Small intestine (tissue), 7 donors: ENCODE data around the gene VPS33B. TPM values are rescaled to one million over a fixed set of nuclear protein-coding genes. Genes with fewer than 3 reads are reported as not detected.
"Not testable (repeated sequence)": the region's sequence is repeated elsewhere in the genome, so short reads cannot be mapped to it uniquely, and the experiment has no call there.

Experiments used
- DNase-seq, 2 donors: peaks; one replicate each; pipeline versions ENCODE4 v3.0.0 to v3.0.0-alpha.2; 2013
- FAIRE-seq: peaks from 2 replicates; lab custom pipeline; 2012; peaks lifted over from hg19 to GRCh38; lab: Jason Lieb, UNC
- H3K27ac ChIP-seq, 3 donors: one replicate each; pipeline ENCODE4 v1.5.1; 2013; ENCODE audit warnings: low read length in 2 of 3, mild to moderate bottlenecking in 2 of 3, control low read depth in 1 of 3, inconsistent platforms in 1 of 3, low read depth in 1 of 3, moderate library complexity in 1 of 3
- H3K27me3 ChIP-seq, 3 donors: one replicate each; pipeline ENCODE4 v1.6.1; 2013; ENCODE audit warnings: low read length in 3 of 3, inconsistent platforms in 1 of 3; ENCODE audit not compliant: control insufficient read depth in 3 of 3, insufficient read depth in 3 of 3
- H3K36me3 ChIP-seq, 3 donors: one replicate each; pipeline ENCODE4 v1.6.1; 2013; ENCODE audit warnings: low read length in 3 of 3, inconsistent platforms in 1 of 3, low read depth in 1 of 3, mild to moderate bottlenecking in 1 of 3, moderate library complexity in 1 of 3; ENCODE audit not compliant: control insufficient read depth in 3 of 3, insufficient read depth in 2 of 3
- H3K4me1 ChIP-seq, 3 donors: one replicate each; pipeline ENCODE4 v1.6.1; 2013; ENCODE audit warnings: low read length in 2 of 3, inconsistent platforms in 1 of 3, low read depth in 1 of 3, mild to moderate bottlenecking in 1 of 3, moderate library complexity in 1 of 3; ENCODE audit not compliant: control insufficient read depth in 3 of 3, insufficient read depth in 2 of 3
- H3K4me3 ChIP-seq, 3 donors: one replicate each; pipeline ENCODE4 v1.5.1; 2013; ENCODE audit warnings: low read length in 3 of 3, control low read depth in 1 of 3, inconsistent platforms in 1 of 3, low read depth in 1 of 3, mild to moderate bottlenecking in 1 of 3, moderate library complexity in 1 of 3
- H3K9me3 ChIP-seq, 2 donors: one replicate each; pipeline ENCODE4 v1.6.1; 2013; ENCODE audit warnings: low read depth in 1 of 2, low read length in 1 of 2; ENCODE audit not compliant: control insufficient read depth in 2 of 2, insufficient read depth in 1 of 2
- WGBS, 3 donors: extraction: QIAGEN DNeasy Blood & Tissue Kit; methylation state at CpG; one replicate each; pipeline ENCODE4 v1.1.7; 2013; 5-methylcytosine and 5-hydroxymethylcytosine counted together
- polyA plus RNA-seq, 4 donors: library from polyadenylated mRNA; stranded (reverse) in 3 of 4; unstranded in 1 of 4; fragments of 200-250 nt in 3 of 4; fragments of 120-200 nt in 1 of 4; gene quantifications; one replicate each; pipeline versions ENCODE4 v1.2.1 to v1.2.3, GENCODE V29; 2013
- donor health status: healthy with polysubstance abuse.
- donor health status: control.
- donor health status: control.
- donor health status: Bipolar disorder and iron deficiency.
- donor health status: healthy.

The VPS33B gene
- polyA plus RNA-seq, 4 donors = 10.7 to 18.6 (median 16.5) TPM

GRCh38 chr15:91022832-91023129 is 387 bp upstream of the VPS33B start:
- no peaks in the 10 kb centered on the region for H3K9me3 ChIP-seq
- WGBS, 3 donors = 21 to 38% (median 26%) methylated on average over 1 of the region's 1 CpG
- peaks cover 0 to 6% (median 3%) of the 10 kb centered on the region in 3 donors for H3K4me1 ChIP-seq
- peak overlapping the region in 2 of 3 donors; percentile 73 to 92 for H3K27ac ChIP-seq
- no peaks in the 10 kb centered on the region for H3K27me3 ChIP-seq
- DNase-seq (no peak), FAIRE-seq (no peak)
- peak overlapping the region; percentile 96 to 97 (median 96) for H3K4me3 ChIP-seq
- H3K36me3 ChIP-seq = peaks cover 0 to 2% (median 0%) of the 10 kb centered on the region in 3 donors

- H3K27ac ChIP-seq = peak overlapping the region in 2 of 3 donors; percentile 73 to 92
- no peaks in the 10 kb centered on the region for H3K9me3 ChIP-seq
- H3K36me3 ChIP-seq = peaks cover 2 to 6% (median 4%) of the 10 kb centered on the region in 3 donors
- no peak for FAIRE-seq
- H3K4me3 ChIP-seq = peak overlapping the region; percentile 96 to 97 (median 96)
- H3K27me3 ChIP-seq = no peaks in the 10 kb centered on the region
- WGBS, 3 donors = 4 to 8% (median 6%) methylated on average over 4 of the region's 4 CpGs
- DNase-seq = peak in 1 of 2 donors; percentile 20
- peaks cover 0 to 6% (median 3%) of the 10 kb centered on the region in 3 donors for H3K4me1 ChIP-seq
These were observed 799 bp downstream of the VPS33B start for GRCh38 chr15:91021516-91022074.

- Histone ChIP-seq H3K27me3 (no peaks in the 10 kb centered on the region), H3K36me3 (peaks cover 2 to 21% (median 9%) of the 10 kb centered on the region in 3 donors), H3K4me1 (peaks cover 0 to 6% (median 3%) of the 10 kb centered on the region in 3 donors), H3K4me3 (no peak overlapping the region), H3K9me3 (no peaks in the 10 kb centered on the region), H3K27ac (no peak overlapping the region)
- 72 to 88% (median 87%) methylated on average over 3 of the region's 3 CpGs for WGBS, 3 donors
- no peak for FAIRE-seq
- DNase-seq = no peak
These were observed 4.2 kb downstream of the VPS33B start for GRCh38 chr15:91018158-91018557.

- no peak overlapping the region for H3K27ac ChIP-seq
- 77 to 91% (median 87%) methylated on average over 5 of the region's 5 CpGs for WGBS, 3 donors
- DNase-seq (no peak), FAIRE-seq (no peak)
- peaks cover 2 to 21% (median 9%) of the 10 kb centered on the region in 3 donors for H3K36me3 ChIP-seq
- no peak overlapping the region for H3K4me3 ChIP-seq
- H3K4me1 ChIP-seq = peaks cover 0 to 6% (median 3%) of the 10 kb centered on the region in 3 donors
- no peaks in the 10 kb centered on the region for H3K27me3 ChIP-seq
- H3K9me3 ChIP-seq = no peaks in the 10 kb centered on the region
These were observed 4.7 kb downstream of the VPS33B start for GRCh38 chr15:91017716-91018115.

DNA sequence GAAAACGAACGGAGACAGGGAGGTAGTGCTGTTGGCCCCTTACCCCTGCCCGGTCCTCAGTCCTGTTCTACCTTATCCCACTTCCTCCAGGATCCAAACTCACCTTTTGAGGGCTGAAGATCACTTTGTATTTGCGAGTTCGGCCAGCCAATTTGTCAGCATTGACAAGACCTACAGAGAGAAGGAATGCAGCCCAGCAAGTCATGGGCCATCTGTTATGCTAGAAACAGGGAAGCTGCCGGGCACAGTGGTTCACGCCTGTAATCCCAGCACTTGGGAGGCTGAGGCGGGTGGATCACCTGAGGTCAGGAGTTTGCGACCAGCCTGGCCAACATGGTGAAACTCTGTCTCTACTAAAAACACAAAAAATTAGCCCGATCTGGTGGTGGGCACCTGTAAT is 8.7 kb downstream of the VPS33B start:
- not testable (repeated sequence) for FAIRE-seq, DNase-seq, H3K4me3 ChIP-seq, H3K9me3 ChIP-seq, H3K27ac ChIP-seq, H3K4me1 ChIP-seq, H3K27me3 ChIP-seq
- 89 to 97% (median 95%) methylated on average over 10 of the region's 10 CpGs for WGBS, 3 donors
- peaks cover 5 to 35% (median 12%) of the 10 kb centered on the region in 3 donors for H3K36me3 ChIP-seq

GRCh38 chr15:91007266-91007665 is 15.1 kb downstream of the VPS33B start:
- FAIRE-seq (no peak), DNase-seq (no peak)
- H3K4me3 ChIP-seq = no peak overlapping the region
- 88 to 94% (median 90%) methylated on average over 3 of the region's 3 CpGs for WGBS, 3 donors
- H3K27me3 ChIP-seq = no peaks in the 10 kb centered on the region
- H3K27ac ChIP-seq = no peak overlapping the region
- H3K4me1 ChIP-seq = no peaks in the 10 kb centered on the region
- H3K36me3 ChIP-seq = peaks cover 18 to 67% (median 19%) of the 10 kb centered on the region in 3 donors
- H3K9me3 ChIP-seq = no peaks in the 10 kb centered on the region

GRCh38 chr15:91001209-91001608 is 21.2 kb downstream of the VPS33B start:
- Histone ChIP-seq H3K4me3 (no peak overlapping the region), H3K36me3 (peaks cover 15 to 57% (median 18%) of the 10 kb centered on the region in 3 donors), H3K4me1 (no peaks in the 10 kb centered on the region), H3K27me3 (no peaks in the 10 kb centered on the region), H3K27ac (no peak overlapping the region), H3K9me3 (no peaks in the 10 kb centered on the region)
- DNase-seq = no peak
- WGBS, 3 donors = 93 to 99% (median 95%) methylated on average over 3 of the region's 3 CpGs
- no peak for FAIRE-seq

GRCh38 chr15:90998737-90999136 is 23.7 kb downstream of the VPS33B start:
- no peak for DNase-seq
- Histone ChIP-seq H3K9me3 (no peaks in the 10 kb centered on the region), H3K27me3 (no peaks in the 10 kb centered on the region), H3K4me3 (no peak overlapping the region), H3K4me1 (no peaks in the 10 kb centered on the region), H3K36me3 (peaks cover 8 to 33% (median 13%) of the 10 kb centered on the region in 3 donors), H3K27ac (no peak overlapping the region)
- 84 to 94% (median 92%) methylated on average over 8 of the region's 8 CpGs for WGBS, 3 donors
- no peak for FAIRE-seq
